Kidney (tissue), 14 donors: ENCODE measurements around the gene GRK2. TPM values are rescaled to one million over a fixed set of nuclear protein-coding genes. Genes with fewer than 3 reads are reported as not detected.

Experiments
- DNase-seq, 5 donors: peaks; one replicate each; pipeline ENCODE4 v3.0.0-alpha.2; 2013 to 2020
- FAIRE-seq: peaks from 2 replicates; lab custom pipeline; 2012; peaks lifted over from hg19 to GRCh38; lab: Jason Lieb, UNC
- H3K27ac ChIP-seq, 2 donors: one replicate each; pipeline ENCODE4 v1.7.0; 2013; ENCODE audit warnings: low read depth in 2 of 2, low read length in 2 of 2, inconsistent platforms in 1 of 2
- H3K27me3 ChIP-seq: one replicate; pipeline ENCODE4 v1.7.1; 2013; ENCODE audit warnings: low read length, inconsistent platforms; ENCODE audit not compliant: control insufficient read depth, insufficient read depth
- H3K36me3 ChIP-seq, 3 donors: one replicate each; pipeline versions ENCODE4 v1.7.0 to v1.7.1; 2013; ENCODE audit warnings: low read length in 3 of 3, control low read depth in 1 of 3, inconsistent platforms in 1 of 3; ENCODE audit not compliant: insufficient read depth in 3 of 3, control insufficient read depth in 2 of 3
- H3K4me1 ChIP-seq, 3 donors: one replicate each; pipeline versions ENCODE4 v1.7.0 to v1.7.1; 2013; ENCODE audit warnings: low read length in 3 of 3, inconsistent platforms in 1 of 3, low read depth in 1 of 3; ENCODE audit not compliant: control insufficient read depth in 2 of 3, insufficient read depth in 2 of 3
- H3K4me3 ChIP-seq, 3 donors: one replicate each; pipeline versions ENCODE4 v1.7.0 to v1.8.1; 2013; ENCODE audit warnings: low read length in 3 of 3, control low read depth in 1 of 3, inconsistent platforms in 1 of 3
- H3K9ac ChIP-seq, 3 donors: one replicate each; pipeline versions ENCODE4 v1.7.0 to v1.7.1; 2013; ENCODE audit warnings: low read length in 3 of 3, control low read depth in 1 of 3, inconsistent platforms in 1 of 3
- H3K9me3 ChIP-seq, 3 donors: one replicate each; pipeline versions ENCODE4 v1.7.0 to v1.7.1; 2013; ENCODE audit warnings: low read length in 3 of 3, control low read depth in 1 of 3, inconsistent platforms in 1 of 3; ENCODE audit not compliant: control insufficient read depth in 2 of 3, insufficient read depth in 1 of 3
- intact Hi-C: fragments of 100-400 bp; cut with DNase I; formaldehyde crosslinking; loops from one replicate; pipeline ENCODE4 v1.11.1; 2022
- polyA plus RNA-seq: library from polyadenylated mRNA; stranded (reverse); fragments of 350-450 nt; fragmentation: Illumina TruSeq; extraction: RNeasy Lipid Tissue Mini Kit (QIAGEN cat#74804); gene quantifications from one replicate; pipeline ENCODE4 v1.2.3, GENCODE V29; 2014; ENCODE audit warnings: low read depth, low replicate concordance; ENCODE audit not compliant: insufficient read depth
- total RNA-seq: library from RNA; stranded (reverse); fragmentation: NEBNext Ultra II Directional; extraction: Animal tissue kit (Norgen Biotek cat#: 25700); gene quantifications from one replicate; pipeline ENCODE4 v1.2.1, GENCODE V29; 2021
- TF ChIP-seq, protein P1 (sequence below): IDR thresholded peaks from 3 replicates; pipeline ENCODE4 v1.5.1; 2012; ENCODE audit warnings: mild to moderate bottlenecking, moderate library complexity, borderline replicate concordance; ENCODE audit not compliant: insufficient read depth; ENCODE audit errors: extremely low read depth
- donor health status: control.
- donor health status: control.
- donor health status: control.
- donor health status: control.
- donor health status: control.
- donor health status: DM: yes; HTN: yes; CAD: no.
- donor health status: Normal renal cell carcinoma (clear cell type).

Gene GRK2
- total and polyA plus RNA-seq, 2 donors from 2014 or later: 28.2 to 80.8 TPM

DNA sequence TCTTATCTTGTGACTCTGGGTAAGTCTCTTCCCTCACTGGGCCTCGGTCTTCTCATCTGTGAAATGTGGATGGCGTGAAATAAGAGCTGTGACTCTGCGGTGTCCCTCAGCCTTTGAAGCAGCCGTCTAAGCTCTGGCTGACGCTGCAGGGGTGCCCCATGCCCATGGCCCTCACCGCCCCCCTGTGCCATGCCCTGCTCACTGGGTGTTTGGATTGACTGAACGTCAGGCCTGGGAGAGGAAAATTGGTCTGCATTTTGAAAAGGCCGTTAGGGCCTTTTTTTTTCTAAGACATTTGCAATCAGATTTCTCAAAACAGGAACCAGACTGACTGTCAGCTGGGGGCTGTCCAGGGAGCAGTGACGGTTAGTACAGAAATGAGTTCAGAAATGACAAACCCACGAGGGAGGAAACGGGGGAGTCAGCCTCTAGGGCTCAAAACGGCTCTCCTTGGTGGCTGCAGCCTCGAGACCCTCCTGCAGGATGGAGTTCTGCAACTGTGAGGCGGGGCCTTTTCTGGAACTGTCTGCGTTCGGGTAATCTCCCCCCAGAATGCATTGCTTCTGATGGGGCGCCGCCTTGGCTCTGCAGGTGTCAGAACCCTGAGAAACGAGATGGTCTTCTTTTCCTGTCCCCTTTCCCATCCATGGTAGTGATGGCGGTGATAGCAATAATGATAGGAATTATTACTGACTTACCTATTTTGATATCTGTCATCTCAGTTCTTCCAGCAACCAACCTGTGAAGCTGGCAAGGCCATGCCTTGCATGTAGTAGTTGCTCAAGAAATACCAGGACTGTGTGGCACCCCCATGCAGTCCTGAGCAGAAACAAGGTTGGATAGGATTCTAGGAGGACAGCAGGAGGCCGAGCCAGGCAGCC is 2.0 kb downstream of the GRK2 start:
- DNase-seq: peak in 2 of 5 donors; percentile 45 to 69

DNA sequence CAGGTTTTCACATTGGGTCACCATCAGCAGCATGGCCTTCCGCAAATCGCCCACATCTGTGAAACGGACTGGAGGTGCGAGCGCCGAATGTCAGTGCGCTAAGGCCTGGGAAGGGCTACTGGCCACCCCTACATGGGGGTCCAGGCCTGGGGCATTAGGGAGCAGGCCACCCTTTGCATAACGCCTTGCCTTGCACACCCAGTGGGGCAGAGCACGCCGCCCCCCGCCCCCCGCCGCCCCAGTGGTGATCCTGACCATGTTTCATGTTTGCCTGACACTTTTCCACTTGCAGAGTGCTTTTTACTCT is 2.6 kb downstream of the GRK2 start:
- peaks cover 5 to 72% (median 48%) of the 10 kb centered on the region in 3 donors for H3K4me1 ChIP-seq
- TF ChIP-seq, protein P1, sequence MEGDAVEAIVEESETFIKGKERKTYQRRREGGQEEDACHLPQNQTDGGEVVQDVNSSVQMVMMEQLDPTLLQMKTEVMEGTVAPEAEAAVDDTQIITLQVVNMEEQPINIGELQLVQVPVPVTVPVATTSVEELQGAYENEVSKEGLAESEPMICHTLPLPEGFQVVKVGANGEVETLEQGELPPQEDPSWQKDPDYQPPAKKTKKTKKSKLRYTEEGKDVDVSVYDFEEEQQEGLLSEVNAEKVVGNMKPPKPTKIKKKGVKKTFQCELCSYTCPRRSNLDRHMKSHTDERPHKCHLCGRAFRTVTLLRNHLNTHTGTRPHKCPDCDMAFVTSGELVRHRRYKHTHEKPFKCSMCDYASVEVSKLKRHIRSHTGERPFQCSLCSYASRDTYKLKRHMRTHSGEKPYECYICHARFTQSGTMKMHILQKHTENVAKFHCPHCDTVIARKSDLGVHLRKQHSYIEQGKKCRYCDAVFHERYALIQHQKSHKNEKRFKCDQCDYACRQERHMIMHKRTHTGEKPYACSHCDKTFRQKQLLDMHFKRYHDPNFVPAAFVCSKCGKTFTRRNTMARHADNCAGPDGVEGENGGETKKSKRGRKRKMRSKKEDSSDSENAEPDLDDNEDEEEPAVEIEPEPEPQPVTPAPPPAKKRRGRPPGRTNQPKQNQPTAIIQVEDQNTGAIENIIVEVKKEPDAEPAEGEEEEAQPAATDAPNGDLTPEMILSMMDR: no peak
- no peak overlapping the region for H3K9ac ChIP-seq
- H3K27ac ChIP-seq: peak overlapping the region in 1 of 2 donors; percentile 80
- peak in 2 of 5 donors; percentile 37 to 71 for DNase-seq
- H3K4me3 ChIP-seq: no peak overlapping the region
- intact Hi-C loops: loop anchor here (5.0 kb wide), 1 partner anchor 48 kb away; no protein-coding TSS in a partner anchor
- H3K27me3 ChIP-seq: no peaks in the 10 kb centered on the region
- no peak for FAIRE-seq
- peaks cover 0 to 5% (median 2%) of the 10 kb centered on the region in 3 donors for H3K36me3 ChIP-seq
- no peaks in the 10 kb centered on the region for H3K9me3 ChIP-seq

More for the DNA sequence above, 2.0 kb downstream of the GRK2 start:
- Histone ChIP-seq H3K4me1 (peaks cover 5 to 68% (median 48%) of the 10 kb centered on the region in 3 donors), H3K36me3 (peaks cover 0 to 5% (median 2%) of the 10 kb centered on the region in 3 donors), H3K9ac (peak overlapping the region in 1 of 3 donors; percentile 76), H3K9me3 (no peaks in the 10 kb centered on the region), H3K27ac (peak overlapping the region; percentile 61 to 84), H3K27me3 (no peaks in the 10 kb centered on the region), H3K4me3 (peak overlapping the region in 2 of 3 donors; percentile 58 to 78)
- intact Hi-C loops: loop anchor here (5.0 kb wide), 1 partner anchor 49 kb away; no protein-coding TSS in a partner anchor
- TF ChIP-seq, protein P1: no peak
- FAIRE-seq: no peak

DNA sequence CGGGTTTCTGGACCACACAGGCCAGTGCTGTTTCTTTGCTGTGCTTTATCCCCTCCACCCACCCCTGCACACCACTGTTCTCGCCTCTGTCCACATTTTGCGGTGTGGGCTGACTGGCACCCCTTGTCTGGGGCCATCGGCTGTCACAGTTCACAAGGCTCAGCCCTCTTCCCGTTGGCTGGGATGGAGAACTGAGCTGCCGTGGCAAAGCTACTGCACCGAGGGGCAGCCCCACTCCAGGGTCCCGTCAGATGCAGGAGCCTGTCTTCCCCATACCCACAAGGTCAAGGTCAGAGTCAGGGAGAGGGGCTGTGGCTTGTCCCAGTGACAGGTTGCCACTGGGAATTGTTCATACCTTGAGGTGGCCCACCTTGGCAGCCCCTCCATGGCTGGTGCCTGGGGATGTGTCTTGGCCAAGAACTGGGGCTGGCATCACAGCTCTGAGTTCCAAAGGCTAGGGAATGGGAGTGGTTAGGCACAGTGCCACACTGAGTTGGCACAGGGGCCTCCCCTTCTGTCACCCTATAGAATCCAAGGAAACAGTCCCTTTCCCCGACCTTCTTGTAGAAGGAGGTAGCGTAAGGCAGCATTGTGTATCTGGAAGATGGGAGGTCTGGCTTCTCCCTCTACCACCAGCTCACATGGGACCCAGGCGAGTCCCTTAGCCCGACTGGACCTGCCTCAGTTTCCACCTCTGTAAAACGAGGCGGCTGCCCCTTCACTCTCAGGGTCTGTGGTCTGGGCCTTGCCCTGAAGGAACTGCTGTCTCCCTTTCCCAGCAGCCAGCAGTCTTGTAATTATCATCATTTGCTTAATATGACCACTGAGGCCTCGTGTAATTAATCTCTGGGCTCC is 3.4 kb downstream of the GRK2 start:
- TF ChIP-seq, protein P1: no peak
- intact Hi-C loops: loop anchor here (5.0 kb wide), 1 partner anchor 48 kb away; no protein-coding TSS in a partner anchor
- FAIRE-seq (no peak), DNase-seq (peak in 2 of 5 donors; percentile 46 to 67)
- peaks cover 5 to 75% (median 48%) of the 10 kb centered on the region in 3 donors for H3K4me1 ChIP-seq
- H3K27ac ChIP-seq: peak overlapping the region; percentile 49 to 80
- peak overlapping the region in 2 of 3 donors; percentile 60 to 74 for H3K9ac ChIP-seq
- peaks cover 0 to 5% (median 2%) of the 10 kb centered on the region in 3 donors for H3K36me3 ChIP-seq
- no peaks in the 10 kb centered on the region for H3K9me3 ChIP-seq
- peak overlapping the region in 2 of 3 donors; percentile 32 to 53 for H3K4me3 ChIP-seq
- H3K27me3 ChIP-seq: no peaks in the 10 kb centered on the region
